ENCODE data around the gene ATP13A1. TPM values are rescaled to one million over a fixed set of nuclear protein-coding genes. Genes with fewer than 3 reads are reported as not detected.

Gene ATP13A1
- total RNA-seq, 1 donor from 2014 or later: 135 TPM

GRCh38 chr19:19645233-19645870 is 18.1 kb downstream of the ATP13A1 start:
- Mint-ChIP-seq H3K27me3 (no peaks in the 10 kb centered on the region), H3K4me1 (peaks cover 19% of the 10 kb centered on the region), H3K4me3 (no peak overlapping the region), H3K36me3 (ENCODE audit: low read depth) (peaks cover 81% of the 10 kb centered on the region), H3K27ac (no peak overlapping the region), H3K9me3 (no peaks in the 10 kb centered on the region)
- ATAC-seq (ENCODE audit: low read depth): no peak
- no peak for DNase-seq
- ChIA-PET POLR2A (interaction anchor here (0.5 kb wide), 1 partner anchor 116 kb away, joined by 7 read pairs; no protein-coding TSS in a partner anchor), CTCF (interaction anchor here (2.4 kb wide), 1 partner anchor 114 kb away, joined by 46 read pairs; no protein-coding TSS in a partner anchor)
- intact Hi-C loops (cut with micrococcal nuclease): no loop called here
- TF ChIP-seq CTCF (IDR thresholded peaks at IDR 0.05): no peak

- Mint-ChIP-seq H3K4me3 (peak overlapping the region; percentile 99), H3K27ac (peak overlapping the region; percentile 96), H3K9me3 (no peaks in the 10 kb centered on the region), H3K4me1 (peaks cover 19% of the 10 kb centered on the region), H3K27me3 (no peaks in the 10 kb centered on the region), H3K36me3 (ENCODE audit: low read depth) (peaks cover 81% of the 10 kb centered on the region)
- TF ChIP-seq CTCF (IDR thresholded peaks at IDR 0.05): peak; percentile 34
- ATAC-seq (ENCODE audit: low read depth): no peak
- ChIA-PET POLR2A (interaction anchor here (0.5 to 2.2 kb wide), 12 partner anchors 16 to 282 kb away, joined by 3 to 42 read pairs (median 6); partner anchors contain the start of genes ATP13A1, LPAR2, ZNF101 and ZNF14), CTCF (interaction anchor here (0.7 to 2.4 kb wide), 14 partner anchors 11 to 316 kb away, joined by 3 to 46 read pairs (median 4); partner anchors contain the start of genes CILP2 and ZNF101)
- intact Hi-C loops (cut with micrococcal nuclease): loop anchor here (5.0 kb wide), 1 partner anchor 282 kb away; no protein-coding TSS in a partner anchor
- DNase-seq: no peak
These were observed 19.5 kb downstream of the ATP13A1 start for GRCh38 chr19:19644054-19644388.

- TF ChIP-seq CTCF (IDR thresholded peaks at IDR 0.05): no peak
- ATAC-seq (ENCODE audit: low read depth) (peak; percentile 89), DNase-seq (peak; percentile 89)
- Mint-ChIP-seq H3K27me3 (no peaks in the 10 kb centered on the region), H3K9me3 (no peaks in the 10 kb centered on the region), H3K36me3 (ENCODE audit: low read depth) (peaks cover 79% of the 10 kb centered on the region), H3K4me1 (peaks cover 19% of the 10 kb centered on the region), H3K27ac (peak within 1 kb of the TSS; percentile 96), H3K4me3 (peak within 1 kb of the TSS; percentile 99)
- intact Hi-C loops (cut with micrococcal nuclease): loop anchor here (1.0 to 5.0 kb wide), 13 partner anchors 15 to 635 kb away; partner anchors contain the start of genes ATP13A1, LPAR2, NDUFA13 and PBX4
- ChIA-PET CTCF (interaction anchor here (0.7 to 2.4 kb wide), 13 partner anchors 10 to 316 kb away, joined by 3 to 46 read pairs (median 4); partner anchors contain the start of genes CILP2 and ZNF101), POLR2A (interaction anchor here (0.5 to 2.2 kb wide), 12 partner anchors 15 to 282 kb away, joined by 3 to 42 read pairs (median 6); partner anchors contain the start of genes ATP13A1, LPAR2, ZNF101 and ZNF14)
These were observed 20.1 kb downstream of the ATP13A1 start, which contains the start of gene GMIP for GRCh38 chr19:19643158-19644053. GMIP (minus strand) TSS chr19:19643657; CDS start chr19:19643529, 128 bp downstream.

GRCh38 chr19:19642506-19643157 is 20.8 kb downstream of the ATP13A1 start:
- intact Hi-C loops (cut with micrococcal nuclease): loop anchor here (1.0 to 5.0 kb wide), 13 partner anchors 14 to 636 kb away; partner anchors contain the start of genes ATP13A1, LPAR2, NDUFA13 and PBX4
- Mint-ChIP-seq H3K27me3 (no peaks in the 10 kb centered on the region), H3K4me3 (peak overlapping the region; percentile 99), H3K9me3 (no peaks in the 10 kb centered on the region), H3K27ac (peak overlapping the region; percentile 96), H3K36me3 (ENCODE audit: low read depth) (peaks cover 78% of the 10 kb centered on the region), H3K4me1 (peaks cover 19% of the 10 kb centered on the region)
- POLR2A ChIA-PET: interaction anchor here (0.6 to 2.2 kb wide), 4 partner anchors 16 to 113 kb away, joined by 3 to 42 read pairs (median 7); no protein-coding TSS in a partner anchor
- ATAC-seq (ENCODE audit: low read depth) (peak; percentile 14), DNase-seq (no peak)
- CTCF ChIA-PET: no interaction called here
- no peak for TF ChIP-seq CTCF (IDR thresholded peaks at IDR 0.05)

All from activated B cell treated with CpG ODN at 0.5 μM for 24 hours (primary cell).